DMS114 treated with DMSO at 0.1 percent for 48 hours (cell line): ENCODE results near the gene MISP3.

Source experiments
- DNase-seq: peaks from one replicate; lab custom pipeline; 2025; ENCODE audit not compliant: unreplicated experiment; lab: John Stamatoyannopoulos, UW

Gene MISP3

GRCh38 chr19:14101003-14101545 is 28.5 kb downstream of the MISP3 start:
- DNase-seq, result no peak

GRCh38 chr19:14102102-14102696 is 29.6 kb downstream of the MISP3 start:
- DNase-seq, result no peak

GRCh38 chr19:14102756-14103155 is 30.2 kb downstream of the MISP3 start:
- no peak for DNase-seq

- no peak for DNase-seq
Observed at GRCh38 chr19:14103310-14103709, 30.7 kb downstream of the MISP3 start.

- DNase-seq, result no peak
Observed at GRCh38 chr19:14105680-14106079, 33.1 kb downstream of the MISP3 start.

- DNase-seq, result no peak
Observed at GRCh38 chr19:14106840-14107239, 34.3 kb downstream of the MISP3 start.

GRCh38 chr19:14107581-14108461 is 35.2 kb downstream of the MISP3 start:
- no peak for DNase-seq

- DNase-seq, result no peak
Observed at GRCh38 chr19:14110650-14111049, 38.1 kb downstream of the MISP3 start.

- DNase-seq, result no peak
Observed at GRCh38 chr19:14111486-14111885, 38.9 kb downstream of the MISP3 start.

GRCh38 chr19:14112051-14112808 is 39.6 kb downstream of the MISP3 start:
- no peak for DNase-seq

GRCh38 chr19:14112809-14113385 is 40.3 kb downstream of the MISP3 start:
- no peak for DNase-seq

GRCh38 chr19:14113762-14114414 is 41.3 kb downstream of the MISP3 start:
- no peak for DNase-seq

- DNase-seq, result no peak
Observed at GRCh38 chr19:14114439-14114838, 41.9 kb downstream of the MISP3 start.

GRCh38 chr19:14114854-14115253 is 42.3 kb downstream of the MISP3 start:
- DNase-seq, result no peak

GRCh38 chr19:14115756-14116155 is 43.2 kb downstream of the MISP3 start:
- DNase-seq, result no peak

- DNase-seq, result no peak
Observed at GRCh38 chr19:14116525-14116917, 43.9 kb downstream of the MISP3 start.

- no peak for DNase-seq
Observed at GRCh38 chr19:14116918-14117578, 44.5 kb downstream of the MISP3 start.

GRCh38 chr19:14117668-14118164 is 45.1 kb downstream of the MISP3 start, which contains the start of gene PRKACA:
Gene PRKACA (minus strand): TSS chr19:14117762. CDS start chr19:14117547, 215 bp downstream.
- DNase-seq, result peak; percentile 86

GRCh38 chr19:14118165-14119051 is 45.8 kb downstream of the MISP3 start:
- DNase-seq, result no peak
